ENCODE data around the gene ZFP30. TPM values are rescaled to one million over a fixed set of nuclear protein-coding genes. Genes with fewer than 3 reads are reported as not detected.

Gene ZFP30
- polyA plus RNA-seq, 1 donor: 12.9 TPM

DNA sequence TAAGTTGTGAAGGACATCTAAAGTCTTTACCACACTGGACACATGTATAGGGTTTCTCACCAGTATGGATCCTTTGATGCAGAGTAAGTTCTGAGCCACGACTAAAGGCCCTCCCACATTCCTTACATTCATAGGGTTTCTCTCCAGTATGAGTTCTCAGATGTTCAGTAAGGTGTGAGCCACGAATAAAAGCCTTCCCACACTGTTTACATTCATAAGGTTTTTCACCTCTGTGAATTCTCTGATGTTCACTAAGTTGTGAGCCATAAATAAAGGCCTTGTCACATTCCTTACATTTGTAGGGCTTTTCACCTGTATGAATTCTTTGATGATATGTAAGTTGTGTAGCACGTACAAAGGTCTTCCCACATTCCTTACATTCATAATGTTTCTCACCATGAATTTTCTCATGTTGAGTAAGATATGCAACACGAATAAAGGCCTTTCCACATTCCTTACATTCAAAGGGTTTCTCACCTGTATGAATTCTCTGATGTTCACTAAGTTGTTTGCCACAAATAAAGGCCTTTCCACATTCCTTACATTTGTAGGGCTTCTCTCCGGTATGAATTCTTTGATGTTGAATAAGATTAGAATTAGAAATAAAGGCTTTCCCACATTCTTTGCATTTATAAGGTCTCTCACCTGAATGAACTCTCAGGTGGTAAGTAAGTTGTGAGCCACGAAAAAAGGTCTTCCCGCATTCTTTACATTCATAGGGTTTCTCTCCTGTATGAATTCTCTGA lies 90.5 kb downstream of the ZFP30 start:
- no peak for DNase-seq (ENCODE audit: low read depth)

Other genes starting within 250 kb of the ZFP30 start
- gene ZNF569, start 188.0 kb downstream of the ZFP30 start, polyA plus RNA-seq (ENCODE audit: insufficient read length): 8.3 TPM
- gene ZNF570, start 186.1 kb downstream of the ZFP30 start, polyA plus RNA-seq (ENCODE audit: insufficient read length): 5.0 TPM
- gene ZNF793, start 148.5 kb downstream of the ZFP30 start, polyA plus RNA-seq (ENCODE audit: insufficient read length): 10.9 TPM
- gene ZNF571, start 60.7 kb downstream of the ZFP30 start, polyA plus RNA-seq (ENCODE audit: insufficient read length): 5.6 TPM
- gene ZNF540, start 60.6 kb downstream of the ZFP30 start, polyA plus RNA-seq (ENCODE audit: insufficient read length): 1.9 TPM
- 4.9 TPM for gene ZNF607, start 64.3 kb upstream of the ZFP30 start, polyA plus RNA-seq (ENCODE audit: insufficient read length)
- gene ZNF573, start 124.1 kb upstream of the ZFP30 start, polyA plus RNA-seq (ENCODE audit: insufficient read length): 13.8 TPM